Effector memory CD4-positive, alpha-beta T cell (primary cell): ENCODE data around the gene SLC14A1.

Source experiments
- DNase-seq, 3 donors: peaks; one replicate each; pipeline ENCODE4 v3.0.0-alpha.2; 2020
- H3K27ac ChIP-seq: 2 replicates; pipeline ENCODE4 v1.7.0; 2013; ENCODE audit warnings: mild to moderate bottlenecking, low read length, moderate library complexity; ENCODE audit not compliant: insufficient read depth, poor library complexity, severe bottlenecking
- H3K27me3 ChIP-seq: replicated peaks from 2 replicates; pipeline ENCODE4 v1.7.0; 2013; ENCODE audit warnings: mild to moderate bottlenecking, low read length; ENCODE audit not compliant: insufficient read depth, control insufficient read depth, poor library complexity, severe bottlenecking
- H3K36me3 ChIP-seq: 2 replicates; pipeline ENCODE4 v1.7.0; 2013; ENCODE audit warnings: mild to moderate bottlenecking, low read length, moderate library complexity; ENCODE audit not compliant: control insufficient read depth, insufficient read depth
- H3K4me1 ChIP-seq: 2 replicates; pipeline ENCODE4 v1.7.0; 2013; ENCODE audit warnings: low read length, mild to moderate bottlenecking; ENCODE audit not compliant: control insufficient read depth, insufficient read depth, poor library complexity, severe bottlenecking
- H3K4me3 ChIP-seq: 2 replicates; pipeline ENCODE4 v1.7.0; 2013; ENCODE audit warnings: low read length, low read depth, mild to moderate bottlenecking; ENCODE audit not compliant: insufficient read depth, poor library complexity, severe bottlenecking
- H3K9me3 ChIP-seq: 2 replicates; pipeline ENCODE4 v1.7.0; 2013; ENCODE audit warnings: mild to moderate bottlenecking, low read length, moderate library complexity; ENCODE audit not compliant: control insufficient read depth

The SLC14A1 gene

DNA sequence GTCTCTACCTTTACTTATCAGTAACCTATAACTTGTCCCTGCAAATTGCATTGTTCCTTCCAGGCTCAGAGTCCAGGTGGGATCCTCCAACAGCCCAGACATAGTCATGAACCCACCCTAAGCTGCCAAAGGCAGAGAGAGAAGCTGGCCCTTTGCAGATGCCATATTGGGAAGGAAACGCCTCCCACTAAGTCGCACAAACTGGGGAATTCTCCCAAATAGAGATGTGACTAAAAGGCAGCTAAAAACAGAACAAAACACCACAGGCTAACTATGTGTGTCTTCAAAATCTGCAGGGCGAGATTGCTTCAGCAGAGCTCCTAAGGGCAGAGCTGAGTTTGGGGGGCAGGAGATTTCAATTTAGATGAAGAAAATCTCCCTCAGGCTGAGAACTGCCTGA is 63.0 kb downstream of the SLC14A1 start:
- no peak overlapping the region for H3K27ac ChIP-seq
- no peak overlapping the region for H3K4me3 ChIP-seq
- H3K27me3 ChIP-seq = no peaks in the 10 kb centered on the region
- no peaks in the 10 kb centered on the region for H3K9me3 ChIP-seq
- no peaks in the 10 kb centered on the region for H3K4me1 ChIP-seq
- DNase-seq = no peak
- no peaks in the 10 kb centered on the region for H3K36me3 ChIP-seq

DNA sequence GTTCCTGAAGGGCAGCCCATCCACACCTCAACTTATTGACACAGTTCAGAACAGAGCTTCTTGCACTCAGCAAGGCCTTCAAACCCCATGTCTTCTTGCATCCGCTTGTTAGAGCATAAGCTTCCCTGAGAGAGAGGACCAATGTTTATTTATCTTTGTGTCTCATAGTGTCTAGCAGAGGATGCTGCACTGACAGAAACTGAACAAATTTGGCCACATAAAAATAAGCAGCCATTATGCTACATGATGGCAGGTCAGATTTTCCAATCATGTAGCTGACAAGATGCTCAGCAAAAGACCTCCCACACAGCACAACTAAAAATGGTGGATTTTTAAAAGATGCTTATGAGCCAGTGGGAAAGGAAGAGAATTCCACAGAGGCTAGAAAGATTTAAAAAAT is 63.4 kb downstream of the SLC14A1 start:
- DNase-seq = no peak
- no peaks in the 10 kb centered on the region for H3K27me3 ChIP-seq
- H3K4me3 ChIP-seq = no peak overlapping the region
- H3K36me3 ChIP-seq = no peaks in the 10 kb centered on the region
- H3K4me1 ChIP-seq = no peaks in the 10 kb centered on the region
- H3K9me3 ChIP-seq = no peaks in the 10 kb centered on the region
- no peak overlapping the region for H3K27ac ChIP-seq

DNA sequence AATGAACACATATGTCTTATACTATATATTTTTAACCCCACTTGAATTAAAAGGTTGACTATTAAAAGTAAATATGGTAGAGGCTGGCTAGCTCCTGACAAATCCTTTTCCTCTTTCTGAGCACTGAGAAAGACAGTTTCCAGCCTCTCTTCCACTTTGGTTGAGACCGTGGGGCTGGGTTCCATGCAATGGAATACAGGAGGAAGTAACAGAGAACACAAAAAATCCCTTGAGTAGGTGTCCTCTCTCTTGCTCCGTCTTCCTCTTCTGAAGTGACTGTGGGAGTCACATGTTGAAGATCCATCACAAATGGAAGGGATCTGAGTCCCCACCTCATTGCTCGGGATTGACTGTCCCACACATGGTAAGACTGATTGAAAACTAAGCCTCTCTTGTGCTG is 64.9 kb downstream of the SLC14A1 start:
- Histone ChIP-seq H3K9me3 (no peaks in the 10 kb centered on the region), H3K4me3 (no peak overlapping the region), H3K36me3 (no peaks in the 10 kb centered on the region), H3K27me3 (no peaks in the 10 kb centered on the region), H3K4me1 (no peaks in the 10 kb centered on the region), H3K27ac (no peak overlapping the region)
- no peak for DNase-seq

DNA sequence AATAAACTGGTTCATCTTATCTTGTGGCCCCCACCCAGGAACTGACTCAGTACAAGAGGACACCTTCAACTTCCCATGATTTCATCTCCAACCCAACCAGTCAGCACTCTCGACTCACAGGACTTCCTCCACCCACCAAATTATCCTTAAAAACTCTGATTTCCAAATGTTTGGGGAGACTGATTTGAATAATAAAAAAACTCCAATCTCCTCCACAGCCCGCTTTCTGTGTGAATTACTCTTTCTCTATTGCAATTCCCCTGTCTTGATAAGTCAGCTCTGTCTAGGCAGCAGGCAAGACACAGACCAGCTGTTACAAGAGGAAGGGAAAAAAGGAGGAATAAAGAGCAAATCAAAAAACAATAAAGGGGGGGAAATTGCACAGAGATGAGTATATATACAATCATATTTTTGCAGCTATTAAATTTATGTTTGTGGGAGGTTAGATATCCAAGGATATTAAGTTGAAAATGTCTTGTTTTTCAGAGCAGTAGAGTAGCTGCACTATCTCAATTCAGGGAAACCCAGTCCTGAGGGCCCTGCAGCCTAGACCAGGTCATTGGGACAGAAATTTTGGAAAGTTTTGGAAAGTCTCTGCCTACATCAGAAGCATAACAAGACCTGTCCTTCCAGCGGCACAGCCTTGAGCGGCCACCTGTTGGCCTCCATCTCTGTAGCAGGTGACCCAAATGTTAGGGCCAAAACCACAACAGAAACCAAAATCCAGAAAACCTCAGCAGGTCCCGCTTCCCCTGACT is 68.7 kb downstream of the SLC14A1 start:
- DNase-seq = no peak
- Histone ChIP-seq H3K4me1 (no peaks in the 10 kb centered on the region), H3K36me3 (no peaks in the 10 kb centered on the region), H3K27me3 (no peaks in the 10 kb centered on the region), H3K9me3 (no peaks in the 10 kb centered on the region), H3K27ac (no peak overlapping the region), H3K4me3 (no peak overlapping the region)

DNA sequence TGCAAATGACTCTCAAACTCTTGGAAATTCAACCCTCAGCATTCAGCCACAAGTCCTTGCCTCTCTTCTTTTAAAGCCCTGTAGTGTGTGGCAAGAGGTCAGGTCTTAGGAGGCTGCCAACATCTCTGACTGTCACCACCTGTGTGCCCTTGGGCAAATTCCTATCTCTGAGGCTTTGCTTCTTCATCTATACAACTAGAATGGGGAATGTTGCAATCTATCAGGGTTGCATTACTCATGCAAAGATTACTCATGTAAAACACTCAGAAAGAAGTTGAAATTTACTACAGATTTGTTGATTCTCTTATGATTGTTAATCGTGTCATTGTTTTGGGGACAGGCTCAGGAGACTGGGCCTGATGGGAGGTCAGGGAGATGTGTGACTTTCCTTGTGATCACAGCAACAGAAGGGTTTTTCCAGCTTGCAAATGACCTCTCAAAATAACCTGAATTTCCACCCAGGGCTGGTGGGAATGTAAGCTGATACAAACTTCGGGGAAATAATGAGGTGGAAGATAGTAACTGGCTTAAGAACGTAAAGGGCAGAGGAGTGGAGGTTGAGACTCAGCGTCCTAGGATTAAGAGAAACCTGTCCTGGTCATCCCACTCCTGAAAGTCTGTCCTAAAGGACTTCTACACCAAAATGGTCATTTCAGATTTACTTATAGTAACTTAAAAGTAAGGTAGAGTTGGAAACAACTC is 69.4 kb downstream of the SLC14A1 start:
- no peak overlapping the region for H3K4me3 ChIP-seq
- no peak for DNase-seq
- H3K9me3 ChIP-seq = no peaks in the 10 kb centered on the region
- H3K27me3 ChIP-seq = no peaks in the 10 kb centered on the region
- H3K27ac ChIP-seq = no peak overlapping the region
- no peaks in the 10 kb centered on the region for H3K36me3 ChIP-seq
- H3K4me1 ChIP-seq = no peaks in the 10 kb centered on the region

DNA sequence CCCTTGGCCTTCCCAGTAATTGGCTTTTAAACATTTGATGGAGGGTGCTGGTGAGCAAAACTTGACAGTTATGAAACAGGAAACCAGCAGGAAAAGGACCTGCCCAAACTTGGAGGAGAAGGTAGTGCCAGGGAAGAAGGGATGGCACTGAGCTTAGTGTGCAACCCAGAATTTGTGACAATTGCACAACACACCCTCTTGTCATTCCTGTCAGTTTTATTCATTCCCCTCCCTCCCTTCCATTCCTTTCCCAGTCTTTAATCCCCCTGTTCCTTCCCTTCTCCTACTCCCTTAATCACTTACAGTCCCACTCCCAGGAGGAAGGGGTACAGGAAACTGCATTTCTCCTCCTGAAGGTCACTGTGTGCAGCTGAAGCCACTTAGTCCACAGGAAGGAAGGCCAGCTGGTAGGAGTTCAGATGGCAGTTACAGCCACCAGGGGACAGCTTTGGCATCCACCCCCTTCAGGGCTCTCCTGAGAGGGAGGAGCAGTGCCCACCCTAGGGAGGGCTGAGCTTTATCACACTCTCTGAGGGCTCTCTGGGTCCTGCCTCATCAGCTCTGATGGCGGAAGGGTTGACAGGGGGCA is 77.5 kb downstream of the SLC14A1 start:
- Histone ChIP-seq H3K27me3 (no peaks in the 10 kb centered on the region), H3K36me3 (no peaks in the 10 kb centered on the region), H3K4me3 (no peak overlapping the region), H3K4me1 (no peaks in the 10 kb centered on the region), H3K9me3 (no peaks in the 10 kb centered on the region), H3K27ac (no peak overlapping the region)
- DNase-seq = no peak
